Middle frontal gyrus (tissue), 1 donor: ENCODE measurements around the gene C11orf91.
"Not testable (repeated sequence)": the region's sequence is repeated elsewhere in the genome, so short reads cannot be mapped to it uniquely, and the experiment has no call there.

Source experiments
- DNase-seq: peaks from one replicate; pipeline ENCODE4 v3.0.0-alpha.2; 2015; ENCODE audit warnings: low spot score; ENCODE audit errors: extremely low spot score

The C11orf91 gene

DNA sequence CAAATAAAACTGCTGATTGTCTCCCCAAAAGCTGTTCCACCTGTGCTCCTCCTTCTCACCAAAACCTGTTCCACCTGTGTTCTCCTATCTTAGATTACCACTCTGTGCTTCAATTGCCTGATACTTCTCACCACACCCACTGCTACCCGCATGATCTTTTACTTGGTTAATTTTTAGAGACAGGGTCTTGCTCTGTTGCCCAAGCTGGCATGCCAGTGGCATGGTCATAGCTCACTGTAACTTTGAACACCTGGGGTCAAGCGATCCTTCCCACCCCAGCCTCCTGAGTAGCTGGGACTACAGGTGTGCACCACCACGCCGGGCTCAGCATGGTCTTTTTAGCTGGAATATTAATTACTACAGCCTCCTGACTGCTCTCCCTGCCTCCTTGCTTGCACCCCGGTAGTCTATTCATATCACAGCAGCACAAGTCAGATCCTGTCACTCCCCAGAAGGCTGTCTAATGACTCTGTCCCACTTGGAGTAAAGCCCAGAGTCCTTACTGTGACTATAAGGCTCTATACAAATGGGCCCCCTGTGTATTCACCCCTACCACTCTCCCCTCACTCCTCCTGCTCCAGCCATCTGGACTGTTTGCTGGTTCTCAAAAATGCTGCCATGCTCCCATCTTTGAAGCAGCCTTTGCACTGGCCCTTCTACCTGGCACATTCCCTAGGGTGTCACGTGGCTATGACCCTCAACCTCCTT is 3.5 kb downstream of the C11orf91 start:
- no peak for DNase-seq

DNA sequence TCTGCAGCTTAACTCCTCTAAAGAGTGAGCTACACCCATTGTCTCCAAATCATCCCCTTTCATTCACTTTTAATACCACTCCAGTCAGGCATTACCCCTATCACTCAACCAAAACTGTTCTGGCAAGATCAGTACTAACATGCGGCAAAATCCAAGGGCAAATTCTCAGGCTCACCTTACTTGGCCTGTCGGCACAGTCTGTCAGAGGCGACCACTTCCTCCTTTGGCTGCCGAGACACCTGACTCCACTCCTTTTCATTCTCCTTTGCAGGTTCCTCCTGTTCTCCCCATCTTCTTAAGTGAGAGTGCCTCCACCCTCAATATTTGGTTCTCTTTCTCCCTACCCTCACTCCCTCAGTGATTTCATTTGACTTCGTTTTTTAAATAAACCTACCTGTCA is 4.2 kb downstream of the C11orf91 start:
- DNase-seq, result no peak

DNA sequence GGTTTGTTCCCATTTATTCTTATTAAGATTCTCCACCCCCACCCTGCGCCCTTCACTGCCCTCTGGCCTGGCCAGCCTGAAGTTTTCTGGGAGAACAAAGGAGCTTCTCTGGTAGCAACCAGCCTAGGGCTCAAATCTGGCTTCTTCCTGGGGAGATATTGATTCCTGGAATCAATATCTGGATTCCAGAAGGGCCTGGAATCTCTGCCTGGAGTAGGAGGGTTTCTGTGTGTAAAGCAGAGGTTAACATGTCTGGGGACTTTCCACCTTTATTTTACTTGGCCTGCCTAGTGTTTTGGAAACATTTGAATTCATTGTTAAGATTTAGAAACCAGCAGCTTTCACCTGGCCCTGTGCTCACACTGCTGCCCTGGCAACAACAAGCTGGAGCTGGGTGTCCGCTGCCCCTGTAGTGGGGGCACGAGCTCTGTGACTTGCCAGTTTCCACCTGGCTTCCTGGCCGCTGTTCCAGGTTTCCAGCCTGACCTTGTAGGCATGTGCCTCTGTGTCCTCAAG is 5.5 kb downstream of the C11orf91 start:
- DNase-seq, result no peak

DNA sequence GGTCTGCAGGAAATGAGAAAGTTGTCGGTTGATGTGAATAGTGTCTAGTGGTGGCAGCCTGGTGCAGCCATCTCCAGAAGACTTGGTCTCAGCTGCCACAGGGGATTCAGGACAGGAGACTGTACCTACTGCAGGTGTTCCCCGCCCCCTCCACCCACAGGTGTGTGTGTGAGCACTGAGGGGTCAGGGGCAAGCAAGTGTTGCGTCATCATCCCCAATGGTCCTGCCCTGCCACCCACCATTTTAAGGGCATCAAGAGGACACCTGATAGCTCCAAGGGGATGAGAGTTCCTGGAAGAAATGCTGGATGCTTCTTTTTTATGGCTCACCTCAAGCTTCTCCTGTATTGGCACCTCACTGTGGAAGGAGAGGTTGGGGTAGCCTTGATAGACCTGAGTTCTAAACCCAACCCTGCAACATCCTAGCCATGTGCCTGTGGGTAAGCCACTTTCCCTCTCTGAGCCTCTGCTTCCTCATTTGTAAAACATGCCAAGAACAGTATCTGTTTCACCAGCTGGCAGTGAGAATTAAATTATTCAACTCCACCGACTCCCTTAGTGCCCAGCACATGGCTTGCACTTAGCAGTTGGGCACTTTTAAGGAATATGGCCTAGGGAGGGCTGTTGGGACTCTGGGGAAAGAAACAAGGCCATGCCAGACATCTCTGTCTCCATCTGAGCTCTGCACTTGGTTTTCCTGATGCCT is 6.1 kb downstream of the C11orf91 start:
- DNase-seq, result no peak

DNA sequence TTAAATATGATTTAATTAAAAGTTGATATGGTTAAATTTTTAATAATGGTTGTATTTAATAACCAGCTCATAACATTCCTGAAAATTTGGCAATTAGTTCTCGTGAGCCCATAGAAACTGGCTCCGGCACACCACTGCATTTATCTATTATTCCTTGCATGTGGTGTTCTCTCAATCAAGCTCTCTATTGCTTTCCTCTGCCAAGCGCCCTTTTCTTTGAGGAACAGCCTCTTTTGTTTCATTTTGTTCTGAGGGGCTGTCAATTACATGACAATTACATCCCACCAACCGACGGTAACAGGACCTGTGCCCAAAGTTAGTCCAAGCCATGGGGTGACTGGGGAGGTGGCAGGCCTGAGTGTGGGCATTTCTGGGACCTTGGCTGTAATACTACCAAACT is 8.1 kb downstream of the C11orf91 start:
- DNase-seq, result no peak

DNA sequence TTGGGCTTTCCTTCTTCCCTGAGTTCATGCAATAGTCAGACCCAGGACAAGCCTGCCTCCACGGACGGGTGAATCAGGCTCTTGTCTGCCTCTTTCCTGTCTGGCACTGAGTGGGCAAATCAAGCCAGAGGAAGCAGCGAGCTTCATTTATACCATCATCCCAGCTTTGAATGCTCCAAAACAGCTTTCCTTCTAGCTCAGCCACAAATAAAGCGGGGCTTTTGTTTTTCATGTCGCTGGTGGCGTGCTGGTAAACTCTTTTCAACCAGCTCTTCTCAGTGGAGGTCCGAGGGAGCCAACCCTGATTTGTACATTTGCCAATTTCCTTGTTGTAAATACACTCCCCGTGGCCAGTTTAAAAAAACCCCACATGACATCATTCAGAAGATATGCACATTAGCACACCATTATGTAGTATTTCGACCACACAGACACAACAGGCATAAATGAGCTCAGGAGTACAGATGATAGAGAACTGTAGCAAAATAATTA is 8.6 kb downstream of the C11orf91 start:
- peak; percentile 62 for DNase-seq

DNA sequence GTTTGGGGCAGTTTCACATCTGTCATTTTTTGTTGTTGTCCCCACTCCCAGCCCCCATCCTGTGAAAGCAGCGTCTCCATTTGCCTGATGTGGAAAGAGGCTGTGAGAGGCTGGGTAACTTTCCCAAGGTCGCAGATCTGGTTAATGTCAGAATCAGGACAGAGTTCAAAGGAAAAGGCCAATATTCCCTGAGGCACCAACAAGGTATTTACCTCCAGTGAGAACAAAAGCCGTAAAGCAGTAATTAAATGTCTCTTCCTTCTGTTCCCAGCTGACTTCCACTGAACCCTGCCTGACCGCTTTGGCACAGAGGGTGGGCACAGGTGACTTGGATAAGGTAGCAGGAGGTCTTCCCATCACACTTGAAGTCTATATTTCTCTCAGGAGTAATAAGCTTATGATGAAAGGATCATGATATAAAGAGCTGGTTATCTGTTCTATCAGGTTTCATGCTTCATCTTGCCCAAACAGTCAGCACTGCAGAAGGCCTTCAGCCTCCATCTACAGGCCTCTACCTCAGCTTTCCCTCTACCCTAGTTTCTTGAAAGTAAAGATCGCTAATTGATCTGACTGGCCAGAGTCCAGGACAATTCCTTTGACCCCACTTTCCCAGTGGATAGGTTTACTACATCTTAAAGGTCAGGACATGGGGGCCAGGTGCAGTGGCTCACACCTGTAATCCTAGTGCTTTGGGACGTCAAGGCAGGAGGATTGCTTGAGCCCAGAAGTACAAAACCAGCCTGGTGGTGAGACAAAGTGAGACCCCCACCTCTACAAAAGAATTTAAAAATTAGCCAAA is 9.4 kb downstream of the C11orf91 start:
- no peak for DNase-seq

DNA sequence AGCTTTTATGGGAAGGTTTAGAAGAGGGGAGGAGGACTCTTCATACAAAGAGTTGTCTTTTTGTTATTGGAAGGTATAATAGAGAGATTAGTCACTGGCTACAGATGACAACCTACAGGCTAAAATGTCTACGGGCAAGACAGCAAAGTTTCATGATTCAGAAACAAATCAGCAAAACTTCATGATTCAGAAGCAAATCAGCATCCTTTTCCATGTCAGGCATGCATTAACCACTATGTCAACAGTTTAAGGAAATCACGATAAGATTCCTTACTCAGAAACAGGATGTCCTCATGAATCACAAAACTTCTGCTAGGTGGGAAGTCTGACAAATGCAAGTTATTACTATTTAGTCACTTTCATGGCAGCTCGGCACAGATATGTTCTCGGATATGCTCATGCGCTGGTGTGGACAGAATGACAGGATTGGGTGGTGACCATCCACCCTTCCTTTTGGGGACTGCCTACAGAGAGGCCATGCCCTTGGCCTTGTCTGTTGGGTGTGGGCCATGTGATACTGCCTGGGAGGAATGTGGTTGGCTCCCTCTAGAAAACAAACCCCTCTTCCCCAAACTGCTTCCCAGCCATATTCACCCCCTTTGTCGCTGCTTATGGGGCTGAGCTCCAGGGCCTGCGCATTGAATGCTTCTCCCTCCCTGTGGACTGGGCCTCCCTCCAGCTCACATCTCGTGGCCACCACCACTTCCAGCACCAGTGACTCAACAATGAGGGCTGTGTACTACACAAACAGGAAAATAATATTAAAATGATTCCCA is 10.1 kb downstream of the C11orf91 start:
- no peak for DNase-seq

DNA sequence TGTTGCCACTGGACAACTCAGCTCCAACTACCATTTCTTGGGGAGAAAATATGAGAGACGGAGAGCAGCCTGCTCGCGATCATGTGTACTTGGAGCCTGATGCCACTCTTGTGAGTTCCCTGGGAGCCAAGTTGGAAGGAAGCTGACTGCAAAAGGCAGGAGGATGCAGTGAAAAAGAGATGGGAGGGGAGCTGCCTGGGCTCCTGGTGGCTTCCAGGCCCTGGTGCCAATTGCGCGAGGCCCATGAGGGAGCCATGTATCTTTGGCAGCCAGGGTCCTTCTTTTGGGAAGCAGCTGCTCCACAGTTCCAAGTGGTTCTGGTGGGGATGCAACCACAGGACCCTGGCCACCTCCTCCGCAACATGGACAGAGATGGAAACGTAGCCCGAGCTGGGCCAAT is 11.1 kb downstream of the C11orf91 start:
- DNase-seq, result no peak

DNA sequence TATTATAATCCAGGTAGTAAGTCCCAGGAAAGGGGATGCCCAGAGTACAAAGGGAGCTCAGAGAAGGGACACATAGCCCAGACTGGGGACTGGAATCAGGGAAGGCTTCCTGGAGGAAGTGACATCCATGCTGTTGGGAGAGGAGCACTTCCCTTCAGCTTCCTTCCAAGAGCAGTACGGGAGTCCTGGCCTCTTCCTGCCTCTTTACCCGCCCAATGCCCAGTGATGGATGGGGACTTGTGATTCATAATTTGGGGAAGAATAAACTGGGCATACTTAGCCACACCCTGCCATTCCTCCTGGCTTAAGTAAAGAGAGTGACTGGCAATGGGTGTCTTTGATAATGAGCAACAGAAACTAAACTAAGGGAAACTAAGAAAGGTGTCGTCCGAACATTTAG is 11.5 kb downstream of the C11orf91 start:
- DNase-seq, result no peak

DNA sequence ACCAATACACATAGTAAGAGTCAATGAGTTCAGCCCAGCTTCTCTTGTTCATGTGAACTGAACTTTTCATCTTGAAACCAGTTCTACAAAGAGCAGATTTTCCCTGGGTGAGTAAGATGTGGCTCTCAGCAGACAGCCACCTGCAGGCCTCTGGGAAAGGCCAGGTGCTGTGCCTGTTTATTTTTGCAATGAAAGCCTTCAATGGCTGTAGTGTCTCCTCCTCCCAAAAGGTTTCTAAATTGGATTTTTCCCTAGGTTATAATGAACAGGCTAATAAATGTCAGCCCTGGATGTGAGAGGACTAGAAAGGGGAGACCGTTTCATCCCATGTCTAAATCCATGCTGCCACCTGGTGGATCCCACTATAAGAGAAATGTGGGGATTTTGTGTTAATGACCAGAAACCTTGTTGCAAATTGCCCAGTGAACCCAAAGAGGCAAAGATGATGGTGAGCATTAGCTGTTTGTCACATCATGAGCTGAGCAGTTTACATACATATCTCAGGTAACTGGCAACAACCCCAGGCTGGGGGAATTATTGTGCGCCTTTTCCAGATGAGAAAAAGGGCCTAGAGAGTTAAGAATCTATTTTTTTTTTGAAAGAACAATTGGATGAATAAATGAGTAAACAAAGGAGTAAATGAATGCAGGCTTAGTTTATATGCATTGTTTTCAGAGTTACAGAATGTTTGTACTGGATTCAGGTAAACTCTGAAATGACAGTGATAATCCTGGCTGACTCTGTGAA is 12.7 kb downstream of the C11orf91 start:
- peak; percentile 58 for DNase-seq

DNA sequence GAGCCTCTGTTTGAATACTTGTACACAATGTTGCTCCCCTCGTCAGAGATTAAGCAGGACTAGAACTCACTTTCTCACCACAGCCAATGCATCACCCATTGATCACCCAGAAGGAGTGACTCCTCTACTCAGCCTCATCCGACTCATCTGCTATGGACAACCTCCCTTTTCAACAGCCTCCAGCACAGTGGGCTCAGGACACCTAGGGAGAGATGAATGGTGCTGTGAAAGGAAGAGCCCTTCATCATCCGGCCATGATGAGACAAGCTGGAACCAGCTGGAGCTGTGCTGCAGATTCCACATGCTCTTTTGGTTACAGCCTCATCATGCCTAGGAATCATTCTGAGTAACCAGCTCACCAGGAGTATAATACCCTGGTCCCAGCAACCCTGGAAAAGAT is 15.5 kb downstream of the C11orf91 start:
- no peak for DNase-seq

DNA sequence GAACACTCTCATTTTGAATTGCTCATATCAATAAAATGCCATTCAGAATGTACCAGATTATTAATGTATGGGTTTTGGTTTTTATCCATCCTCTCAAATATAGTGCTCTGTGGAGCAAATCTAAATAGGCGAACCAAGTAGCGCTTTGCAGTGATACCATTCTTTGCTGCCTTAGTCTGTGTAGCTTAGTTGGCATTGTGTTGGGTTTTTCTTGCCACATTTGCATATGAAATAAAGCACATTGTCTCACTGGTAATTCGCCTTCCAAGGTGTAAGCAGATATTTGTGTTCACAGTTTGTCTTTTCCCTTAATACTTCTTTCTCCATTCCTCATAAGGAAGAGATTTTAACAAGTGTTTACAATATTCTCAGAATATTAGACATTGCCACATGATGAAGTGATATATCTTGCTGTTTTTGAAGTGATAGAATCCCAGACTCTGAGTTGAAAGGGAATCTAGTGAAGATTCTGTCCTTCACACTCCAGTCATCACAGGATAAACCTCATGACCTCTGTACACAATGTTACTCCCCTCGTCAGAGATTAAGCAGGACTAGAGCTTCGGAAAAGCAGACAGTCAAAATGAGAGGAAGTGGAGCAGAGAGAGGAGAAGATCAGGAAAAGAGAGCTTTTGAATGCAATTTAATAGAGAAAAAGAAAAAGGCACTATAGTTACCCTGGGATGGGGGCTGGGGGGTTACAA is 16.5 kb downstream of the C11orf91 start:
- no peak for DNase-seq

DNA sequence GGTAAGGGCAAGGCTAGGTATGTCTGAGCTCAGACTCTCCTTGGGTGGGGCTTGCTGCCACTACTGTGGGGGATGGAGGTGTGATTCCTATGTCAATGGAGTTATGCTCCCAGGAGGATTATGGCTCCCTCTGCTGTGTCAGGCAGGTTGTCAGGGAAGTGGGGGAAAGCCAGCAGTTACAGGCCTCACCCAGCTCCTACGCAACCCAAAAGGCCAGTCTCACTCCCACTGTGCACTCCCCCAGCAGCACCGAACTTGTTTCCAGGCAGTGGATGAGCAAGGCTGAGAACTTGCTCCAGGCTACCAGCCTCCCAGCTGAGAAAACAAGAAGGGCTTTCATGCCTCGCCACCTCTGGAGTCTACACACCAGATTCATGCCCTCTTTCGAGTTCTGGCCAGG is 18.2 kb downstream of the C11orf91 start:
- DNase-seq, result no peak

DNA sequence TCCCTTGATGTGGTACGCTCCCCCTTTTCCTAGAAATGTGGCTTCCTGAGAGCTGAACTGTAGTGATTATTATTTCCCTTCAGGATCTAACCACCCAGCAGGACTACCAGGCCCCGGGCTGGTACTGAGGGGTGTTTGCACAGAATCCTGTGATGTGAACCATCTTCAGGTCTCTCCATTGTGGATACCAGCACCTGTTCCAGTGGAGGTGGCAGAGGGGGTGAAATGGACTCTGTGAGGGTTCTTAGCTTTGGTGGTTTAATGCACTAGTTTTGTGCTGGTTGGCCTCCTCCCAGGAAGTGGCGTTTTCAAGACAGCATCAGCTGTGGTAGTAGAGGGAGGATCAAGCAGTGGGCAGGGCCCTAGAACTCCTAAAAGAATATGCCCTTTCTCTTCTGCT is 18.6 kb downstream of the C11orf91 start:
- DNase-seq, result no peak

DNA sequence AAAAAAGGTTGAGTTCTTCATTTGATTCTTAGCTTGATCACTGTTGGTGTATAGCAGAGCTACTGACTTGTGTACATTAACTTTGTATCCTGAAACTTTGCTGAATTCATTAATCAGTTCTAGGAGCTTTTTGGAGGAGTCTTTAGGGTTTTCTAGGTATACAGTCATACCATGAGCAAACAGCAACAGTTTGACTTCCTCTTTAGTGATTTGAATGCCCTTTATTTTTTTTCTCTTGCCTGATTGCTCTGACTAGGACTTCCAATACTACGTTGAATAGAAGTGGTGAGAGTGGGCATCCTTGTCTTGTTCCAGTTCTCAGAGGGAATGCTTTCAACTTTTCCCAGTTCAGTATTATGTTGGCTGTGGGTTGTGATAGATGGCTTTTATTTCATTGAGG is 22.0 kb downstream of the C11orf91 start:
- not testable (repeated sequence) for DNase-seq

DNA sequence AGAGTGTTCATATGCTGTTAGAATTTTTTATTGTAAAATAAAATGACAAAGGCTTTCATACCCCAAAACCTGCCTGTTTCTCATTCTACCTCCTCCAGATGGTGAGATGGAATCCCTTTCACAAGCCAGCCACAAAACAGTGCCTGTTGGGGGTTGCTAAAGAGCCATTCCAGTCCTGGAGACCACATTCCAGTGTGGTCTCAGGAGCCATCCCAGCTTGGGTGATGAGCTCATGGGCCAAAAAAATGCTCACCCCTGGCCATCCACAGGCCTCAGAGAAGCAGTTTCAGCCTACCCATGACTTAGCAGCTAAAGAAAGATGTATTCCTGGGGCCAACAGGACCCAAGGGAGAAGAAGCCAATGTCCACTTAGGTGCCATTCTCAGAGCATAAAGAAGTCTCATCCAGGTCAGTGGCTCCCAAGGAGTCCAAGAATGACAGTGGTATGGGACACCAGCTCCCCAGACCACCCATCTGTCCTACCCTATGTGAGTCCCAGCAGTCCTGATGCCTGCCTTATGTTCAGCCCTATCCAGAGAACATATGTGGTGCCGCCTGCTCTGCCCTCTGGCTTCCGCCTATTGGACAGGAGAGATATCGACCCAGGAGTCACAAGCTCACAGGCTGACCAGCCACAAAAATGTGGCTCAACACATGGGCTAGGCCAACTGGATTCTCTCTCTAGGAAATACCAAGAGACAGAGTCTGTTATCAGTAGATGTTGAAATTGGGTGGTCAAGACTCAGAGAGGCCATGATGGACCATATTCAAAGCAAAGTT is 26.4 kb downstream of the C11orf91 start:
- DNase-seq, result no peak

DNA sequence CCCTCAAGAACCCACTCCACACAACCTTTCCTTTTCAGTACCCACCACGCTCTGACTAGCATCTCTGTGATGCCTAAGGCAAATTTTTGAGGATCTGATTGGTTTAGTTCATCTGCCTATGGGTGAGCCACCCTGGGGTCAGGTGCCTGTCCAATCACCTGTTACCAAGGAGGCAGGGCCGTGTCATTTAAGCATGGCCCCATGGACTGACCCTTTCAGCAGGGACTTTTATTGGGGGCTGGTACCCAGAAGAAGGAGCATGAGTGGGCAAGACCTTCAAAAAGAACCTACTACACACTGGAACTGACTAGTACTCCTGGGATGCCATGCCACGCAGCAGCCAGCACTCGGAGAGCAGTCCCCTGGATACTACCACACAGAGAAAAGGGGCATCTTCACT is 28.4 kb downstream of the C11orf91 start:
- no peak for DNase-seq
